ENCODE results near the gene ARMCX6.
"Not testable (repeated sequence)": the region's sequence is repeated elsewhere in the genome, so short reads cannot be mapped to it uniquely, and the experiment has no call there.

ARMCX6 gene

DNA sequence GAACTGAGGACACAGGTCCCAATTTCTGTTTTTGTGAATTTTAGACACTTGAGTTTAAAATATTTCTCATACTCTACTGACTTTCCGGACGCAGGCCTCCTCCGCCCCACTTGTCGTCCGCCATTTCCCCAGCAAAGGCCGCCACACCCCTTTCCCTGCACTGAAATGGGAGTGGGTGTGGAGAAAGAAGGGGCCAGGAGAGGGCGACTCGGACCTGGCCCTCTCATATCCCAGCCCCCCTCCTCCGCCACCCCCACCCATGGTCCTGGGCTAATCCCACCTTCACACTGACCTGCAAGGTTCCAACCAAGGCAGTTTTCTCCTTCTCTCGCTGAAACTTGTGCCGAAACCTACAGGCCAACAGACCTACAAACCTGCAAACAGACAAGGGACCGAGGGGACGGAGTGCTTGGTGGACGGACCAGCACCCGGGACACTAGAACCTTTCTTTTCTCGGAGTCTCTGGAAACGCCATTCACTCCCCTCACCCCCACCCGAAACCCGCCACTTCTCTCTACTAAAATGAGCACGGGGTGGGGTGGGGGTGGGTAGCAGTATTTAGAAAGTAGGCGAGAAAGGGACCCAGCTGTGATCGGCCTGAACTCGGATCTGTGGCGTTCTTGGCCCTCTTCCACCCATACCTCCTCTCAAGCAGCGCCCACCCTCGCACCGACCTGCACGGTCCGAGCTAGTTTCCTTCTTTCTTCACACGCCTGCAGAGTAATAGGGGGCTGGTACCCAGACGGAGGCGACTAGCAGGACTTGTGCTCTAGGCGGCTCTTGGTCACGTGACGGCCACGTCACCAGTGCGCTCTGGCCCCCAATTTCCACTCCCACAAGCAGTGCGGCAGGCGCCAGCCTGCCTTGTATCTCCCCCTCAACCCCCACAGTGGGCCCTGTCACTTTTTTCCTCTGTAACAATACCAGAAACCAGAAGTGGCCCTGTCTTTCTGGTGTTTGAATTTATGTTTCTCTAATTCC lies at the start of gene ARMCX6:
TSS of gene ARMCX6 (minus strand) at position 790 of the 981 bp plus-strand sequence. CDS start 1,380 bp downstream, outside the sequence.
- Mint-ChIP-seq H3K4me1 (ENCODE audit: low read depth) (peaks cover 31% of the 10 kb centered on the region), H3K9me3 (ENCODE audit: low read depth) (no peaks in the 10 kb centered on the region), H3K4me3 (peak within 1 kb of the TSS; percentile 91), H3K27me3 (no peaks in the 10 kb centered on the region), H3K36me3 (no peaks in the 10 kb centered on the region), H3K27ac (peak within 1 kb of the TSS; percentile 84)

DNA sequence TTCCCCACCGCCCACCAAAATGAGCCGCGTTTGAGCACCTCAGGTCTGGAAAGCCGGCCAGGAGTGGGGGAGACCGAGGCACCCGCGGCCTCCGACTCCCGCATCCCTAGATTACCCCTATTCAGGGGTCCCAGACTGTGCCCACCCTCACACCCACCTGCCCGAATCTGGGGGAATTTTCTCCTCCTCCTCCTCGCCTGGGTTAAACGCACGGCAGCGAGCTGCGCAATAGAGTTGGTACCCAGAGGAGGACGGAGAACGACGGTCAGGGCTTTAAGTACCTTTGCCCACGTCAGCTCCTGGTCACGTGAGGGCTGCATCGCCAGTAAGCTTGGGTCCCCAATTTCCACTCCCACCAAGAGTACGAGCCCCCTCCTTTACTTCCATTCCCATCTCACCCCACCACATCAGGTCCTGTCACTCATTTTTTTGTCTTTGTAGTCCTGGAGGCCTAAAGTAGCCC lies 41.8 kb upstream of the ARMCX6 start, which contains the start of gene ARMCX2:
TSS of gene ARMCX2 (minus strand) at position 250 of the 463 bp plus-strand sequence. CDS start 2,262 bp downstream, outside the sequence.
- Mint-ChIP-seq H3K4me3 (peak within 1 kb of the TSS; percentile 82), H3K36me3 (no peaks in the 10 kb centered on the region), H3K4me1 (ENCODE audit: low read depth) (peaks cover 21% of the 10 kb centered on the region), H3K27me3 (no peaks in the 10 kb centered on the region), H3K9me3 (ENCODE audit: low read depth) (no peaks in the 10 kb centered on the region), H3K27ac (no peak within 1 kb of the TSS)

DNA sequence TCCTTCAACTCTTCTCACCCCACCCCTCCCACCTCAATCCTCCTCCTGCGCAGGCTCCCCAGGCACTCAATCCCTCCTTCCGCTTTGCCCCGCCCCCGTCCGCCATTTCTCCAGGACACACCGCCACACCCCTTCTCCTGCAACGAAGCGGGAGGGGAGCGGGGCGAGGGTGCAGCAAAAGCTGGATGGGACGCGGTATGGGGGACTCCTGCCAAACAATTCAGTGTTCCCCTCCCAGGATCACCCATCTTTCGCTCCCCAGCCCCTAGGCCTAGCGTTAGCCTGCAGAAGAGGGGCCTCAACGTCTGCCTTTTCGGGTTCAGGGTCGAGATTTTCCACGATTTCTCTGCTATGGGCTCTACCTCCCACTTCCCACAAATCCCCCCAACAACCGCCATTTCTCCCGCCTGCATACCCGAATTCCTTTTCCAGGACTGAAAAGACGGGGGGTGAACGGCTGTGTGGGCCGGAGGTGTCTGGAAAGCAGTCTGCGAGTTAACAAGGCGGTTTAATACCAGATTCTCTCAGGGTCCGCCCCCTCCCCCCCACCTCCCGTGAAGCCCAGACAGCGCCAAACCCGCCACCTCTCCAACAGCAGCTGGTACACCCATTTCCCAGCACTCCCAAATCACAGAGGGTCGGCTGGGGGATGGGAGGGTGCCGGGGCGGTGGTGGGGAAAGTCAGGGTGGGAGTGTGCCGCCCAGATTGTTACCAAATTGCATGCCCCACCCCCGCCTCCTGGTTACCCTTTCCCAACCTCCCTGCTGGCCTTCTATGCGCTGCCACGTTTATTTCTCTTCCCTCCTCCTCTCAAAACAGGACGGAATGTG lies 41.1 kb upstream of the ARMCX6 start:
- Mint-ChIP-seq H3K4me1 (ENCODE audit: low read depth) (peaks cover 19% of the 10 kb centered on the region), H3K27me3 (no peaks in the 10 kb centered on the region), H3K36me3 (no peaks in the 10 kb centered on the region), H3K9me3 (ENCODE audit: low read depth) (no peaks in the 10 kb centered on the region), H3K4me3 (peak overlapping the region; percentile 82), H3K27ac (no peak overlapping the region)

DNA sequence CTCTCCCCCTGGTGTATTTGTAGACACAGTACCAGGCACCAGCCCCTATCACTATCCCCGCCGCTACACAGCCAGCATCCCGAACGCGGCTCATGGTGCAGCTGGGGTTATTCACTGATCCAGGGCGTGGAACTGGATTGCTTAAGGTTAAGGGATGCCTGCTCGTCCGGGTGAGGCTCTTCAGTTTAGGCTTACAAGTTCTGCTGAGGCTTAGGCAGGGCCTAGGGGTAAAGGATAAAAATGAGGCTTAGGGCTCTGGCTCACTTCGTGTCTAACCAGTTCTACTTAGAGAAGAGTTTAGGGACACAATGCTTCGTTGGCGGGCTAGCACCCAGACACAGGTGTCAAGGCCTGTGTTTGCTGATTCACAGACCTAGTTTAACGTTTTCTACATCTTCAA lies 39.7 kb upstream of the ARMCX6 start:
- H3K27ac Mint-ChIP-seq: no peak overlapping the region
- H3K9me3 Mint-ChIP-seq (ENCODE audit: low read depth): no peaks in the 10 kb centered on the region
- no peaks in the 10 kb centered on the region for H3K36me3 Mint-ChIP-seq
- no peak overlapping the region for H3K4me3 Mint-ChIP-seq
- H3K4me1 Mint-ChIP-seq (ENCODE audit: low read depth): peaks cover 17% of the 10 kb centered on the region
- no peaks in the 10 kb centered on the region for H3K27me3 Mint-ChIP-seq

DNA sequence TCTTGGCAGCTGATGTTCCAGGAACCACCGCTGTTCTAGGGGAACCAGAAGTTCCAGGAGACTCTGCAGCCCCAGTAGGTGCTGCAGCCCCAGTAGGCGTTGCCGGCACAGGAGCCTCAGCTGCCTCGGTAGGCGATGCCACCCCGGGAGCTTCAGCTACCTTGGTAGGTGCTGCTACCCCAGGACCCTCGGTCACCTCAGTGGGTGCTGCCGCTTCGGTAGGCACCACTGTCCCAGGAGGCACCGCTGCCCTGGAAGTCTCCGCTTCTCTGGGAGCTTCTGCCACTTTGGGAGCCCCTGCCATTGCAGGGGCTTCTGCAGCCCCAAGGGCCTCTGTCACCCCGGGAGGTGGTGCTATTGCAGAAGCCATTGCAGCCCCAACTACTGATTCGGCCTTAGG lies 39.0 kb upstream of the ARMCX6 start:
- no peaks in the 10 kb centered on the region for H3K36me3 Mint-ChIP-seq
- no peak overlapping the region for H3K4me3 Mint-ChIP-seq
- peaks cover 17% of the 10 kb centered on the region for H3K4me1 Mint-ChIP-seq (ENCODE audit: low read depth)
- no peak overlapping the region for H3K27ac Mint-ChIP-seq
- H3K27me3 Mint-ChIP-seq: no peaks in the 10 kb centered on the region
- no peaks in the 10 kb centered on the region for H3K9me3 Mint-ChIP-seq (ENCODE audit: low read depth)

DNA sequence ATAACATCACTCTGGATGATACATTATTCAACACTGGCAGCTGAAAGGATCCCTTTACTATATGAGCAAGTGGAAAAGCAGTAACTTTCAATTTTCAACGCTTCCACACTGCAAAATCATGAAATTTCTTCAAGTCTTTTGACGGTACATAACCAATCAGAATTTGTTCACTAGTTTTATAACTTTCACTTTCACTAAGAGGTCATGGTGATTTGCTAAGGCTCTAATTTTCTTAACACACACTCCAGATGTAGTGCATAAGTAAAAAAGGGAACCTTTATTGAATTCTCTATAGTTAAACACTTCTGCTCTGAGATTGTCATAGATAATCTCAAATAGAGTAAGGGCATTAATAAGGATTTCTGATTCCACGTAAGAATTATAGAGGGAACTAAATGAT lies 37.7 kb upstream of the ARMCX6 start:
- no peaks in the 10 kb centered on the region for H3K36me3 Mint-ChIP-seq
- peak overlapping the region; percentile 56 for H3K4me3 Mint-ChIP-seq
- peaks cover 17% of the 10 kb centered on the region for H3K4me1 Mint-ChIP-seq (ENCODE audit: low read depth)
- H3K27ac Mint-ChIP-seq: no peak overlapping the region
- no peaks in the 10 kb centered on the region for H3K27me3 Mint-ChIP-seq
- no peaks in the 10 kb centered on the region for H3K9me3 Mint-ChIP-seq (ENCODE audit: low read depth)

DNA sequence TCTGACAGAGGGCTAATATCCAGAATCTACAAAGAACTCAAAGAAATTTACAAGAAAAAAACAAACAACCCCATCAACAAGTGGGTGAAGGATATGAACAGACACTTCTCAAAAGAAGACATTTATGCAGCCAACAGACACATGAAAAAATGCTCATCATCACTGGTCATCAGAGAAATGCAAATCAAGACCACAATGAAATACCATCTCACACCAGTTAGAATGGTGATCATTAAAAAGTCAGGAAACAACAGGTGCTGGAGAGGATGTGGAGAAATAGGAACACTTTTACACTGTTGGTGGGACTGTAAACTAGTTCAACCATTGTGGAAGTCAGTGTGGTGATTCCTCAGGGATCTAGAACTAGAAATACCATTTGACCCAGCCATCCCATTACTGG lies 29.9 kb upstream of the ARMCX6 start:
- H3K9me3 Mint-ChIP-seq (ENCODE audit: low read depth); H3K27me3 Mint-ChIP-seq; H3K4me1 Mint-ChIP-seq (ENCODE audit: low read depth); H3K4me3 Mint-ChIP-seq; H3K27ac Mint-ChIP-seq; H3K36me3 Mint-ChIP-seq: not testable (repeated sequence)

DNA sequence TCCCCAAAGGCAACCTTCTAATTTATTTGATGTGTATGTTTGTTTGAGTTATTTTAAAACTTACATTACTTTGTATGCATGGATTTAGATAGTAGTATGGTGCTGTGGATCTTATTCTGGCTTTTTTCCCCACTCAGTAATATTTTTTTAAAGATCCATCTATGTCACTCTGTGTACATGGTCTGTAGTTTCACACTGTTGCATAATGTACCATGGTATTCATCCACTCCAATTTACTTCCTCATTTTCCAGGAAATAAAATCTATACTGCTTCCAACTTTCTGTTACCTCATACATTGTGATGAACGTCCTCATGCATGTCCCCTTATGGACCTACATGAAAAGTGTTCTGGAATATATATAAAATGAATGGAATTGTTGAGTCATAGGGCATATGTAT lies 24.3 kb upstream of the ARMCX6 start:
- H3K36me3 Mint-ChIP-seq: peaks cover 2% of the 10 kb centered on the region
- H3K9me3 Mint-ChIP-seq (ENCODE audit: low read depth): no peaks in the 10 kb centered on the region

DNA sequence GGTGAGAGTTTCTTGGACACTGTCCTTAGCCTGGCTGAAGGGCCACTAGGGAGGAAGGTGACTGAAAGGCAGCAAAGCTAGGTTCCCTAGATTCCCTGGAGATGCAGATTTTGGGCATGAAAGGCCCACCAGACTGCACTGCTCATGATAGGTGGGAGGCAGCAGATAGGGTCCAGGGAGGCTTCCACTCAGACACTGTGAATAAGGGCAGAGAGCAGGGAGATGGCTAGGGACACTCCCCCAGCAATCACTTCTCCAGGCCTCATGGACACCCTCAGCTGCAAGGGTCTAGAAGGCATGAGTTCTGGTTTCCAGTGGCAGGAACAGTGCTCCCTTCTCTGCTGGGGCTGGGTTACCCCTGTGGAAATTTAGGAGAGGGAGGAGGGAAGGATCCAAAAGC lies 21.8 kb upstream of the ARMCX6 start:
- no peaks in the 10 kb centered on the region for H3K4me1 Mint-ChIP-seq (ENCODE audit: low read depth)
- H3K27ac Mint-ChIP-seq: no peak overlapping the region
- no peak overlapping the region for H3K4me3 Mint-ChIP-seq
- no peaks in the 10 kb centered on the region for H3K27me3 Mint-ChIP-seq
- H3K36me3 Mint-ChIP-seq: peaks cover 2% of the 10 kb centered on the region
- no peaks in the 10 kb centered on the region for H3K9me3 Mint-ChIP-seq (ENCODE audit: low read depth)

More for the DNA sequence above, 24.3 kb upstream of the ARMCX6 start:
- no peaks in the 10 kb centered on the region for H3K27me3 Mint-ChIP-seq
- H3K4me3 Mint-ChIP-seq: no peak overlapping the region
- H3K27ac Mint-ChIP-seq: no peak overlapping the region
- H3K4me1 Mint-ChIP-seq (ENCODE audit: low read depth): no peaks in the 10 kb centered on the region

DNA sequence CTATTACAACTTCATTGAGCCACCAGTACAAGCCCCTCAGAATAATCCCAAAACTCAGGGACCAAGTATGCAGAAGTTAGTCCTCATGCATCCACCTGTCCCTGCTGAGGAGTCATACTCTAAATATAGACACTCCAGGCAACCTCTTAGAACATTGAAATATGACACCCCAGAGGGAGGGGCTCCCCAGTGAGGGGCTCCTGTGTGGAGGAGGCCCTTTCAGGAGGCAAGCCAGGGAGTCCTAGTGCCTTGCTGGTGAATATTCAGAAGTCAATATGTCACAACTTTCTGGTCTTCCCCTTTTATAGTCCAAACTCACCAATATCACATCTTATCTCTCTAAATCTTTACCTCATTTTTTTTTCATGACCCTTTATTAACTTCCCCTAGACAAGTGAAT lies 1.6 kb upstream of the ARMCX6 start:
- no peaks in the 10 kb centered on the region for H3K36me3 Mint-ChIP-seq
- H3K27ac Mint-ChIP-seq: peak overlapping the region; percentile 55
- H3K4me3 Mint-ChIP-seq: peak overlapping the region; percentile 57
- peaks cover 42% of the 10 kb centered on the region for H3K4me1 Mint-ChIP-seq (ENCODE audit: low read depth)
- no peaks in the 10 kb centered on the region for H3K27me3 Mint-ChIP-seq
- no peaks in the 10 kb centered on the region for H3K9me3 Mint-ChIP-seq (ENCODE audit: low read depth)

DNA sequence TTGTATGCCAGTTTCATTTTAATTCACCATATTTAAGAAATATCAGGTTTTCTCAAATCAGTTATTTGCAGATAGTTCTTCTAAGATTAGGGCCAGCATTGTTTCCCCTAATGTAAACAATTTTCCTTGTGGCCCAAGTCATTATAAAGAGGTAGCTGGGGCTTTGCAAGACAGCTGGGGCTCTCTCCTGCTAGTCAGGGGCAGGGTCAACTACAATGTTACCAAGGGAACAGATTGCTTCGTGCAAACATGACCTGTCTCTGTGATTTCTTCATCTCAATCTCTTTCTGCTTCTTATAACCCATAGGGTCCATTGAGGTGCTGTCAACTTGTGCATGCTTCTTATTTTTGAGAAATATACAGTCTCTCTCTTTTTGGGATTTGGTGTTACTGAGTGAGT lies 12.1 kb downstream of the ARMCX6 start:
- Mint-ChIP-seq H3K27ac (no peak overlapping the region), H3K4me1 (ENCODE audit: low read depth) (no peaks in the 10 kb centered on the region), H3K36me3 (no peaks in the 10 kb centered on the region), H3K27me3 (no peaks in the 10 kb centered on the region), H3K9me3 (ENCODE audit: low read depth) (no peaks in the 10 kb centered on the region), H3K4me3 (no peak overlapping the region)

DNA sequence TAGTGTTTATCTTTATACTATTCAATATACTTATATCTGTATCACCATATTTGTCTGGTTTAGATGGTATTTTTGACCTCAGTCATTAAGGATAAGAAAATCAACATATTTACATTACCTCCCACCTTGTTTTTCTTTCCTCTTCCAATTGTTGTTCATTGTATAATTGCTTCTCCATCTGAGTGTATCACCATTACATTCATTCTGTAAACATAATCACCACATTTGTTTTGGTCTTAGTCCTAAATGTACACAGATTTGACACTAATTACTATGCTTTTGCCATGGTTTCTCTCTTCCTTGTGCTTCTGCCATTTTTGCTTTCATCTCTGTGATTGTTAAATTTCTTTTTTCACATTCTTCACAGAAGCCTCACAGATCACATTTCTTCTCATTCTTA lies 12.7 kb downstream of the ARMCX6 start:
- H3K4me1 Mint-ChIP-seq (ENCODE audit: low read depth): no peaks in the 10 kb centered on the region
- no peak overlapping the region for H3K4me3 Mint-ChIP-seq
- H3K36me3 Mint-ChIP-seq: no peaks in the 10 kb centered on the region
- H3K9me3 Mint-ChIP-seq (ENCODE audit: low read depth): no peaks in the 10 kb centered on the region
- no peak overlapping the region for H3K27ac Mint-ChIP-seq
- no peaks in the 10 kb centered on the region for H3K27me3 Mint-ChIP-seq

DNA sequence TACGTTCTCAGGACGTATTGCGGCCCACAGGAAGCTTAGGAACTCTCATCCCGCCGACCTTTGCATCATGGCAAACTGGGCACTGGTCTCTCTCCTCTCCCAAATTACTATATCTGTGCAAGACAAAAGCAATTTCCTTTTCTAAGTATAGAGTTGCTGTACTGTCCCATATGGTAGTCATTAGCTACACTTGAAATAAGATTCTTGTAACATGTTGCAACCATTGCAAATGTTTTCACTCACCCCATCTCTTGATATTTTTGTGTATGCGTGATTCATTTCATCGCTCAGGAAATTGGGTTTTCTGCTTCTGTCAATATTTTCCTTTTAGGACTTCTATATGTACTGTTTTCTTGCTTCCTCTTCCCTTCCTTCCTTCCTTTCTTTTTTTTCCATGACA lies 15.7 kb downstream of the ARMCX6 start:
- H3K27ac Mint-ChIP-seq: no peak overlapping the region
- H3K9me3 Mint-ChIP-seq (ENCODE audit: low read depth): no peaks in the 10 kb centered on the region
- no peak overlapping the region for H3K4me3 Mint-ChIP-seq
- H3K27me3 Mint-ChIP-seq: peaks cover under 1% of the 10 kb centered on the region
- no peaks in the 10 kb centered on the region for H3K36me3 Mint-ChIP-seq
- H3K4me1 Mint-ChIP-seq (ENCODE audit: low read depth): no peaks in the 10 kb centered on the region

DNA sequence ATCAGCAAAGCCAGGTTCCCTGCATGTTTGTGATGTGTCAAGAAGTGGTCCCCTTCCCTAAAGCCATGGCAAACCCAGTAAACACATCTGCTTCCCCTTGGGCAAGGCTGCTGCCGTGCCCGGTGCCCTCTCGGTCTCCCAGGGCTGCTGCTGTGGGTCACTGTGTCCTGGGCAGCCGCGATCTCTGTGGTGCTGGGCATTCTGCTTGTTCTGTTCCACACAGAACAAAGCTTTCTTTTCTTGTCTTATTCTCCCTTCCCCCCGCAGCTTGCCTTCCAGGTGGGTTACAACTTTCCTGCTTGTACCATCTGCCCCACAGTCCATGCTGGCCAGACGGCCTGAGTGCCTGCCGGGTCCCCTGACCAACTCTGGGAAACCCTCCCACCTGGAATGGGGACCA lies 18.2 kb downstream of the ARMCX6 start:
- H3K4me1 Mint-ChIP-seq (ENCODE audit: low read depth): not testable (repeated sequence)

More for the DNA sequence above, 18.2 kb downstream of the ARMCX6 start:
- not testable (repeated sequence) for H3K27ac Mint-ChIP-seq; H3K9me3 Mint-ChIP-seq (ENCODE audit: low read depth); H3K36me3 Mint-ChIP-seq; H3K4me3 Mint-ChIP-seq
- H3K27me3 Mint-ChIP-seq: peaks cover 11% of the 10 kb centered on the region
